GM12892 (cell line): ENCODE measurements around the gene H2BK1.

Source experiments
- POLR2A ChIP-seq: IDR thresholded peaks from 2 replicates; pipeline ENCODE4 v1.6.1; 2011; ENCODE audit warnings: low read depth, low read length, control low read depth
- POLR2AphosphoS5 ChIP-seq: IDR thresholded peaks from 2 replicates; pipeline ENCODE4 v1.6.1; 2011; ENCODE audit warnings: low read depth, low read length, control low read depth
- TAF1 ChIP-seq: IDR thresholded peaks from 2 replicates; pipeline ENCODE4 v1.6.1; 2011; ENCODE audit warnings: low read depth, mild to moderate bottlenecking, control low read depth, low read length, borderline replicate concordance

DNA sequence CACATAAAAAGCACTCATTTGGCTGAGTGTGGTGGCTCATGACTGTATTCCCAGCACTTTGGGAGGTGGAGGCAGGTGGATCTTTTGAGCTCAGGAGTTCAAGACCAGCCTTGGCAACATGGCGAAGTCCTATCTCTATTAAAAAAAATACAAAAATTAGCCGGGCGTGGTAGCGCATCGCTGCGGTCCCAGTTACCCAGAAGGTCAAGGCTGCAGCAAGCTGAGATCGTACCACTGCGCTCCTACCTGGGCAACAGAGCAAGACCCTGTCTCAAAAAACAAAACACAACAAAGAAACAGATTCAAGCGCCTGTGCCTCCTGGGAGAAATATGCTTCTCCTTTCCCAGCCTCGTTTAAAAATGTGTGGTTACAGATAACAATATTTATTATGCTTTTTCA lies 19.0 kb upstream of the H2BK1 start:
- TF ChIP-seq TAF1 (no peak), POLR2A (no peak), POLR2AphosphoS5 (no peak)
